Lower lobe of right lung (tissue), 2 donors: ENCODE measurements around the gene SPATA18. TPM values are rescaled to one million over a fixed set of nuclear protein-coding genes. Genes with fewer than 3 reads are reported as not detected.

Experiments used
- ATAC-seq, 2 donors: fragments of 200-7000 bp; cut with Tn5 transposase; one replicate each; pipeline ENCODE4 v1.9.1; 2020 to 2022; ENCODE audit warnings: mild to moderate bottlenecking in 2 of 2, moderate library complexity in 2 of 2
- DNase-seq: peaks from one replicate; pipeline ENCODE4 v3.0.0-alpha.2; 2020
- H3K27ac ChIP-seq: fragments of 200-600 bp; one replicate; pipeline ENCODE4 v1.8.0; 2022
- H3K27me3 ChIP-seq: fragments of 200-600 bp; one replicate; pipeline ENCODE4 v1.8.0; 2022; ENCODE audit warnings: low read depth
- H3K36me3 ChIP-seq: fragments of 200-600 bp; one replicate; pipeline ENCODE4 v1.8.0; 2022; ENCODE audit warnings: mild to moderate bottlenecking
- H3K4me1 ChIP-seq: fragments of 200-600 bp; one replicate; pipeline ENCODE4 v1.8.0; 2022
- H3K4me3 ChIP-seq: fragments of 200-600 bp; one replicate; pipeline ENCODE4 v1.8.0; 2022; ENCODE audit warnings: mild to moderate bottlenecking
- H3K9me3 ChIP-seq: fragments of 200-600 bp; one replicate; pipeline ENCODE4 v1.8.0; 2022
- intact Hi-C: fragments of 100-400 bp; cut with DNase I; formaldehyde crosslinking; loops from one replicate; pipeline ENCODE4 v1.11.0; 2022
- total RNA-seq: library from RNA; stranded (reverse); fragmentation: NEBNext Ultra II Directional; extraction: Animal tissue kit (Norgen Biotek cat#: 25700); gene quantifications from one replicate; pipeline ENCODE4 v1.2.1, GENCODE V29; 2021
- TF ChIP-seq, protein P1 (sequence below): fragments of 200-600 bp; IDR thresholded peaks from one replicate; pipeline ENCODE4 v1.8.0; 2022; ENCODE audit warnings: antibody characterized with exemption, mild to moderate bottlenecking
- donor health status: DM: no; HTN: yes; CAD: no; lungs with severe emphysema.

The SPATA18 gene
- total RNA-seq, 1 donor from 2014 or later, result 24.7 TPM

GRCh38 chr4:52144372-52144771 lies 93.3 kb downstream of the SPATA18 start:
- intact Hi-C loops, result no loop called here
- Histone ChIP-seq H3K36me3 (no peaks in the 10 kb centered on the region), H3K4me3 (no peak overlapping the region), H3K27me3 (no peaks in the 10 kb centered on the region), H3K9me3 (no peaks in the 10 kb centered on the region), H3K4me1 (no peaks in the 10 kb centered on the region), H3K27ac (no peak overlapping the region)
- TF ChIP-seq, protein P1, sequence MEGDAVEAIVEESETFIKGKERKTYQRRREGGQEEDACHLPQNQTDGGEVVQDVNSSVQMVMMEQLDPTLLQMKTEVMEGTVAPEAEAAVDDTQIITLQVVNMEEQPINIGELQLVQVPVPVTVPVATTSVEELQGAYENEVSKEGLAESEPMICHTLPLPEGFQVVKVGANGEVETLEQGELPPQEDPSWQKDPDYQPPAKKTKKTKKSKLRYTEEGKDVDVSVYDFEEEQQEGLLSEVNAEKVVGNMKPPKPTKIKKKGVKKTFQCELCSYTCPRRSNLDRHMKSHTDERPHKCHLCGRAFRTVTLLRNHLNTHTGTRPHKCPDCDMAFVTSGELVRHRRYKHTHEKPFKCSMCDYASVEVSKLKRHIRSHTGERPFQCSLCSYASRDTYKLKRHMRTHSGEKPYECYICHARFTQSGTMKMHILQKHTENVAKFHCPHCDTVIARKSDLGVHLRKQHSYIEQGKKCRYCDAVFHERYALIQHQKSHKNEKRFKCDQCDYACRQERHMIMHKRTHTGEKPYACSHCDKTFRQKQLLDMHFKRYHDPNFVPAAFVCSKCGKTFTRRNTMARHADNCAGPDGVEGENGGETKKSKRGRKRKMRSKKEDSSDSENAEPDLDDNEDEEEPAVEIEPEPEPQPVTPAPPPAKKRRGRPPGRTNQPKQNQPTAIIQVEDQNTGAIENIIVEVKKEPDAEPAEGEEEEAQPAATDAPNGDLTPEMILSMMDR, result no peak
- ATAC-seq (no peak), DNase-seq (no peak)

Other genes starting within 250 kb of the SPATA18 start
- gene DCUN1D4, start 208.2 kb upstream of the SPATA18 start, total RNA-seq, result 49.5 TPM
- 0.21 TPM for gene LRRC66, start 30.9 kb upstream of the SPATA18 start, total RNA-seq
- 23.3 TPM for gene SGCB, start 13.0 kb upstream of the SPATA18 start, total RNA-seq